ENCODE measurements around the gene SOX8. TPM values are rescaled to one million over a fixed set of nuclear protein-coding genes. Genes with fewer than 3 reads are reported as not detected.

SOX8 gene
- total and polyA plus RNA-seq, 7 experiments from 2014 or later = 0.07 to 5.4 (median 3.1) TPM

DNA sequence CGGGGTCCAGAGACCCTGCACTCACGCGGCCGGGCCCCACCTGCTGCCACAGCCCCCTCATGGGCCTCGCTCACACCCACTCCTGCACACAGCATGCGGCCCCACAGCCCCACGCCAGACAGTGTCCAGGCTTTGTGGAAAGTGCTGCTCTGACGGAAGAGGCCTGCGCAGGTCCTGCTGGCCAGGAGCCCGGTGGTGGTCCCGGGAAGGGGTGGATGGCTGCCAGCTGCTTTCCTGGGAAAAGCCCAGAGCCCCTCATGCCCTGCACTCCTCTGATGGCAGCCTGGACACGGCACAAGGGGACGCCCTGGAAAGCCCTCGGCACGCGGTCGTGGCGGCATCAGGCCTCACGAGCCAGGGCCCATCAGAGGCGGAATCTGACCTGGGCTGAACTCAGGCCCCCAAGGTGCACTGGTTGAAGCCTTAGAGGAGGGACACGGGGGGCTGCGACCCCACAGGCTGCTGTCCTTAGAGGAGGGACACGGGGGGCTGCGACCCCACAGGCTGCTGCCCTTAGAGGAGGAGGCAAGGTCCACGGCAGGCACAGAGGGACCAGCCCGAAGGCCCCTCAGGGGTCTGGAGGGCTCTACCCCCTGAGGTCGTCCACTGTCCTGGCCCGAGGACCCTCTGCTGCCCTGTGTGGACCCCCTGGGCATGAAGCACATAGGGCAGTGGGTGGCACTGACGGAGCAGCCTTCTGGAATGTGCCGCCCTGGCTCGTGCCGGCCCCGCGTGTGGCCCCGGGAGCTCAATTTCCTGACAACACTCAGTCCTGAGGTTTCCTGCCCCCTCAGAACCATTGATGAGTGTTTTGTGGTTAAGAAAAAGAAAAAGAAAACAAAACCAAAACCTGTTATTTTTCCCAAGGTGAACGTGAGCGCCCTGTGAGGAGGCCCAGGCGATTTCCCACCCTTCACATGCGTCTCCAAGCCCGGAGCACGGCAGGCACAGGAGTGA is 22.1 kb downstream of the SOX8 start:
- no peaks in the 10 kb centered on the region for H3K36me3 Mint-ChIP-seq
- Histone ChIP-seq H3K4me1 (ENCODE audit: control insufficient read depth in 2 of 2, insufficient read depth in 2 of 2, low read length in 2 of 2) (peaks cover 25 to 37% of the 10 kb centered on the region in 2 donors), H3K4me3 (ENCODE audit: low read length) (peak overlapping the region; percentile 36), H3K27me3 (ENCODE audit: control insufficient read depth in 2 of 2, insufficient read depth in 2 of 2, low read length in 2 of 2) (no peaks in the 10 kb centered on the region), H3K9me3 (ENCODE audit: control insufficient read depth in 2 of 3, low read length in 3 of 3) (no peaks in the 10 kb centered on the region), H3K27ac (ENCODE audit: low read depth, low read length) (peak overlapping the region; percentile 68), H3K36me3 (ENCODE audit: control insufficient read depth in 2 of 3, insufficient read depth in 3 of 3, low read length in 3 of 3) (no peaks in the 10 kb centered on the region)
- ATAC-seq (peak; percentile 76), DNase-seq (peak in 7 of 9 donors; percentile 50 to 69 (median 66))
- peak overlapping the region; percentile 73 to 98 (median 95) for H3K27ac Mint-ChIP-seq
- no peaks in the 10 kb centered on the region for H3K9me3 Mint-ChIP-seq
- ChIA-PET CTCF (interaction anchor here (1.3 kb wide), 1 partner anchor 53 kb away, joined by 4 read pairs; no protein-coding TSS in a partner anchor), POLR2A (interaction anchor here (0.9 to 1.6 kb wide), 8 partner anchors 9 to 823 kb away, joined by 3 to 6 read pairs (median 4); partner anchors contain the start of genes FAHD1, HAGH, SOX8 and WDR24)
- H3K4me3 Mint-ChIP-seq = peak overlapping the region; percentile 74 to 90 (median 87)
- peaks cover 12 to 48% (median 28%) of the 10 kb centered on the region in 7 donors for H3K4me1 Mint-ChIP-seq
- peaks cover 0 to 24% (median 0%) of the 10 kb centered on the region in 5 donors for H3K27me3 Mint-ChIP-seq
- intact Hi-C loops (cut with micrococcal nuclease) = loop anchor here in 1 of 2 donors (1.0 to 2.0 kb wide), 2 partner anchors 23 to 32 kb away; partner anchors contain the start of gene SOX8

- H3K4me3 Mint-ChIP-seq = peak overlapping the region in 7 of 10 donors; percentile 1 to 50 (median 38)
- Histone ChIP-seq H3K27ac (ENCODE audit: low read depth, low read length) (no peak overlapping the region), H3K4me3 (ENCODE audit: low read length) (no peak overlapping the region), H3K9me3 (ENCODE audit: control insufficient read depth in 2 of 3, low read length in 3 of 3) (no peaks in the 10 kb centered on the region), H3K4me1 (ENCODE audit: control insufficient read depth in 2 of 2, insufficient read depth in 2 of 2, low read length in 2 of 2) (peaks cover 24 to 34% of the 10 kb centered on the region in 2 donors), H3K27me3 (ENCODE audit: control insufficient read depth in 2 of 2, insufficient read depth in 2 of 2, low read length in 2 of 2) (no peaks in the 10 kb centered on the region), H3K36me3 (ENCODE audit: control insufficient read depth in 2 of 3, insufficient read depth in 3 of 3, low read length in 3 of 3) (no peaks in the 10 kb centered on the region)
- no peak for ATAC-seq
- no peak for DNase-seq
- peaks cover 15 to 44% (median 22%) of the 10 kb centered on the region in 7 donors for H3K4me1 Mint-ChIP-seq
- no peaks in the 10 kb centered on the region for H3K36me3 Mint-ChIP-seq
- H3K27ac Mint-ChIP-seq = peak overlapping the region in 5 of 9 donors; percentile 67 to 88 (median 73)
- no peaks in the 10 kb centered on the region for H3K9me3 Mint-ChIP-seq
- ChIA-PET POLR2A (interaction anchor here (0.7 to 1.0 kb wide), 2 partner anchors 9 to 23 kb away, joined by 3 to 4 read pairs; partner anchors contain the start of gene SOX8), CTCF (interaction anchor here (0.6 kb wide), 1 partner anchor 25 kb away, joined by 3 read pairs; no protein-coding TSS in a partner anchor)
- H3K27me3 Mint-ChIP-seq = peaks cover 0 to 20% (median 0%) of the 10 kb centered on the region in 5 donors
- intact Hi-C loops (cut with micrococcal nuclease) = loop anchor here in 1 of 2 donors (2.0 kb wide), 1 partner anchor 24 kb away; the partner anchor contains the start of gene SOX8
Observed at GRCh38 chr16:1005286-1005685, 23.7 kb downstream of the SOX8 start.

DNA sequence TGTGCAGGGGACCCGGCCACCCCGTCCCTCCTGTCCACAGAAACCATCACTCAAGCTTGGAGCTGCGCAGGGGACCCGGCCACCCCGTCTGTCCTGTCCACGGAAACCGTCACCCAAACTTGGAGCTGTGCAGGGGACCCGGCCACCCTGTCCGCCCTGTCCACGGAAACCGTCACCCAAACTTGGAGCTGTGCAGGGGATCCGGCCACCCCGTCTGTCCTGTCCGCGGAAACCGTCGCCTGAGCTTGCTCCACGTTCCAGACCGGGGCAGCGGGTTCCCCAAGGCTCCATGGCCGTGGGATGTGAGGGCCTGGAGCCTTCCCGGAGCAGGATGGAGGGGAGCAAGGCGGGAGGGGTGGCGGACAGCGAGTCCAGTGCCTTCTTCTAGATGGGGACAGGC is 25.2 kb downstream of the SOX8 start:
- Histone ChIP-seq H3K36me3 (ENCODE audit: control insufficient read depth in 2 of 3, insufficient read depth in 3 of 3, low read length in 3 of 3) (no peaks in the 10 kb centered on the region), H3K9me3 (ENCODE audit: control insufficient read depth in 2 of 3, low read length in 3 of 3) (no peaks in the 10 kb centered on the region), H3K27ac (ENCODE audit: low read depth, low read length) (no peak overlapping the region), H3K27me3 (ENCODE audit: control insufficient read depth in 2 of 2, insufficient read depth in 2 of 2, low read length in 2 of 2) (no peaks in the 10 kb centered on the region), H3K4me1 (ENCODE audit: control insufficient read depth in 2 of 2, insufficient read depth in 2 of 2, low read length in 2 of 2) (peaks cover 24 to 34% of the 10 kb centered on the region in 2 donors), H3K4me3 (ENCODE audit: low read length) (no peak overlapping the region)
- POLR2A ChIA-PET = interaction anchor here (0.9 to 2.6 kb wide), 2 partner anchors 9 to 35 kb away, joined by 4 to 12 read pairs; no protein-coding TSS in a partner anchor
- no peaks in the 10 kb centered on the region for H3K36me3 Mint-ChIP-seq
- H3K4me3 Mint-ChIP-seq = peak overlapping the region in 1 of 10 donors; percentile 39
- DNase-seq = no peak
- no peak for ATAC-seq
- intact Hi-C loops (cut with micrococcal nuclease) = no loop called here
- peaks cover 0 to 17% (median 0%) of the 10 kb centered on the region in 5 donors for H3K27me3 Mint-ChIP-seq
- H3K27ac Mint-ChIP-seq = no peak overlapping the region
- H3K9me3 Mint-ChIP-seq = no peaks in the 10 kb centered on the region
- peaks cover 15 to 44% (median 21%) of the 10 kb centered on the region in 7 donors for H3K4me1 Mint-ChIP-seq
- CTCF ChIA-PET = no interaction called here

DNA sequence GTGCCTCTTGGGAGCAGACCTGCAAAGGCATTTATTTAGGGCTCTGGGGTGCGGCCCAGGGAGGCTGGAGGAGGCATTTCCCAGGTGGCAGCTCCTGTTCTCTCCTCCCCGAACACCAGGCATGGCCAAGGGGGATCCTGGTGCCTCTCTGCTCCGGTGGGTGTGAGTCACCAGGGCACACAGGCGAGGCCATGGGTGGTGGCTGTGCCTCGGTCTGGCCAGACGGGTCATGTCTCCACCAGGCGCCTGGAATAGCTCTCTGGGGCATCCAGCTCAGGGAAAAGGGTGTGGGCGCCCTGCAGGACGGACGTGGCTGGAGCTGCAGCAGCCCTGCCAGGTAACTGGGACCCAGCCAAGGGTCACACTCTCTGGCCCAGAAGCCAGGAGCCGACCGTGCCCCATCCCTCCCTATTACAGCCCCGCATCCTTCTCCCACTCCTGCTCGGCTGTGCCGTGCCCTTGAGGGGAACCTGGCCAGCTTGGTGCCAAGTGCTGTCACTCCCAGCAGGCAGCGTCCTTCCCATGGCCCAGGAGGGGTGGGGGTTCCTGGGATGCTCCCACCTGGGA is 25.8 kb downstream of the SOX8 start:
- H3K27me3 Mint-ChIP-seq = peaks cover 0 to 17% (median 0%) of the 10 kb centered on the region in 5 donors
- no peaks in the 10 kb centered on the region for H3K9me3 Mint-ChIP-seq
- no peak overlapping the region for H3K27ac ChIP-seq (ENCODE audit: low read depth, low read length)
- POLR2A ChIA-PET = interaction anchor here (0.9 to 2.6 kb wide), 2 partner anchors 9 to 36 kb away, joined by 4 to 12 read pairs; no protein-coding TSS in a partner anchor
- ATAC-seq = no peak
- peaks cover 14 to 44% (median 21%) of the 10 kb centered on the region in 7 donors for H3K4me1 Mint-ChIP-seq
- no peak overlapping the region for H3K27ac Mint-ChIP-seq
- H3K27me3 ChIP-seq (ENCODE audit: control insufficient read depth in 2 of 2, insufficient read depth in 2 of 2, low read length in 2 of 2) = no peaks in the 10 kb centered on the region
- H3K36me3 Mint-ChIP-seq = no peaks in the 10 kb centered on the region
- H3K9me3 ChIP-seq (ENCODE audit: control insufficient read depth in 2 of 3, low read length in 3 of 3) = no peaks in the 10 kb centered on the region
- no peaks in the 10 kb centered on the region for H3K36me3 ChIP-seq (ENCODE audit: control insufficient read depth in 2 of 3, insufficient read depth in 3 of 3, low read length in 3 of 3)
- DNase-seq = no peak
- peaks cover 24 to 34% of the 10 kb centered on the region in 2 donors for H3K4me1 ChIP-seq (ENCODE audit: control insufficient read depth in 2 of 2, insufficient read depth in 2 of 2, low read length in 2 of 2)
- H3K4me3 ChIP-seq (ENCODE audit: low read length) = no peak overlapping the region
- no peak overlapping the region for H3K4me3 Mint-ChIP-seq
- CTCF ChIA-PET = no interaction called here
- intact Hi-C loops (cut with micrococcal nuclease) = no loop called here

DNA sequence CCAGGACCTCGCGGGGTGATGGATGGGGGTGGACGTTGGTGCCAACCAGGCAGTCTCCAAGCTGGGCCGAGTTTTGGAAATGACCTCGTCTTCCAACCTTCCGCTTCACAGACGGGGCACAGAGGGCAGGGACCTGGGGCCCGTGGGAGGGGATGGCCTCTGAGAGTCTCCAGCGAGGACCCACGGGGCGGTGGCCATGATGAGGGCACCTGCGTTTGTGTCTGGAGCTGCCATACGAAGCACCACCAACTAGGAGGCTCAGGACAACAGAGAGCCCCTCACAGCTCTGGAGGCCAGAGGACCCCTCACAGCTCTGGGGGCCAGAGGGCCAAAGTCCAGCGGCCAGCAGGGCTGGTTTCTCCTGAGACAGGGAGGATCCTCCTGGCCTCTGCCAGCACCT is 26.5 kb downstream of the SOX8 start:
- H3K4me1 Mint-ChIP-seq = peaks cover 9 to 38% (median 20%) of the 10 kb centered on the region in 7 donors
- intact Hi-C loops (cut with micrococcal nuclease) = no loop called here
- H3K27ac Mint-ChIP-seq = peak overlapping the region in 1 of 9 donors; percentile 36
- CTCF ChIA-PET = no interaction called here
- Histone ChIP-seq H3K36me3 (ENCODE audit: control insufficient read depth in 2 of 3, insufficient read depth in 3 of 3, low read length in 3 of 3) (no peaks in the 10 kb centered on the region), H3K27me3 (ENCODE audit: control insufficient read depth in 2 of 2, insufficient read depth in 2 of 2, low read length in 2 of 2) (no peaks in the 10 kb centered on the region), H3K9me3 (ENCODE audit: control insufficient read depth in 2 of 3, low read length in 3 of 3) (no peaks in the 10 kb centered on the region), H3K4me3 (ENCODE audit: low read length) (no peak overlapping the region), H3K4me1 (ENCODE audit: control insufficient read depth in 2 of 2, insufficient read depth in 2 of 2, low read length in 2 of 2) (peaks cover 20 to 28% of the 10 kb centered on the region in 2 donors), H3K27ac (ENCODE audit: low read depth, low read length) (no peak overlapping the region)
- DNase-seq (no peak), ATAC-seq (no peak)
- peaks cover 0 to 17% (median 0%) of the 10 kb centered on the region in 5 donors for H3K27me3 Mint-ChIP-seq
- H3K4me3 Mint-ChIP-seq = no peak overlapping the region
- H3K9me3 Mint-ChIP-seq = no peaks in the 10 kb centered on the region
- H3K36me3 Mint-ChIP-seq = no peaks in the 10 kb centered on the region
- POLR2A ChIA-PET = interaction anchor here (1.0 to 2.6 kb wide), 2 partner anchors 10 to 40 kb away, joined by 3 to 12 read pairs; no protein-coding TSS in a partner anchor
